ENCODE measurements around the gene GSAP. TPM values are rescaled to one million over a fixed set of nuclear protein-coding genes. Genes with fewer than 3 reads are reported as not detected.

GSAP gene
- total and polyA plus RNA-seq, 2 of the 4 experiments (the other 2 are of a cell fraction) = 1.6 to 1.8 TPM

- peaks cover 13% of the 10 kb centered on the region for H3K9me1 ChIP-seq (ENCODE audit: insufficient read depth, low read length)
- ChIA-PET CTCF (interaction anchor here (0.5 to 2.3 kb wide), 10 partner anchors 12 to 210 kb away, joined by 3 to 19 read pairs (median 3); partner anchors contain the start of gene CCDC146), POLR2A (ENCODE audit: unreplicated experiment) (interaction anchor here (0.6 to 0.7 kb wide), 3 partner anchors 26 to 534 kb away, joined by 3 to 7 read pairs (median 4); no protein-coding TSS in a partner anchor)
- no peak overlapping the region for H3K23ac ChIP-seq (ENCODE audit: low read depth, low read length)
- intact Hi-C loops (cut with micrococcal nuclease) = loop anchor here (1.0 to 2.0 kb wide), 2 partner anchors 85 to 209 kb away; partner anchors contain the start of gene CCDC146
- peak overlapping the region; percentile 43 for H2BK5ac ChIP-seq (ENCODE audit: low read depth, low read length, poor library complexity, severe bottlenecking)
- no peak overlapping the region for H2AK9ac ChIP-seq (replicated peaks; ENCODE audit: low read depth, low read length, poor library complexity)
- BruUV-seq (replicated peaks) = no TSS peak
- H2BK15ac ChIP-seq (ENCODE audit: low read depth, low read length) = peak overlapping the region; percentile 42; the same call in 2 of the 3 replicates
- peak; percentile 75 for ATAC-seq (ENCODE audit: low read depth)
- no peak overlapping the region for H3K18ac ChIP-seq (ENCODE audit: low read depth, low read length)
- dilution Hi-C loops (cut with HindIII; ENCODE audit: low sequenced_read_pairs, unreplicated experiment) = no loop called here
- no peak overlapping the region for H3K27ac ChIP-seq (ENCODE audit: insufficient read depth, low read length)
- H4K5ac ChIP-seq (ENCODE audit: low read depth, low read length) = no peak overlapping the region
- no peaks in the 10 kb centered on the region for H3K36me3 ChIP-seq (ENCODE audit: control insufficient read depth, insufficient read depth, low read length)
- 0 out of 2 replicates have a peak overlapping the region, but pooled peaks have one; percentile 8 for H3K9ac ChIP-seq (ENCODE audit: low read depth, low read length)
- H3K56ac ChIP-seq (ENCODE audit: extremely low read depth, insufficient read depth, low read length) = peak overlapping the region; percentile 63; the same call in 1 of the 2 replicates
- TF ChIP-seq, protein P1, sequence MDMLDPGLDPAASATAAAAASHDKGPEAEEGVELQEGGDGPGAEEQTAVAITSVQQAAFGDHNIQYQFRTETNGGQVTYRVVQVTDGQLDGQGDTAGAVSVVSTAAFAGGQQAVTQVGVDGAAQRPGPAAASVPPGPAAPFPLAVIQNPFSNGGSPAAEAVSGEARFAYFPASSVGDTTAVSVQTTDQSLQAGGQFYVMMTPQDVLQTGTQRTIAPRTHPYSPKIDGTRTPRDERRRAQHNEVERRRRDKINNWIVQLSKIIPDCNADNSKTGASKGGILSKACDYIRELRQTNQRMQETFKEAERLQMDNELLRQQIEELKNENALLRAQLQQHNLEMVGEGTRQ (IDR thresholded peaks at IDR 0.05; ENCODE audit: low read depth, low read length) = no peak
- TF ChIP-seq SMC3 (IDR thresholded peaks at IDR 0.05; ENCODE audit: low read depth, low read length) (peak; percentile 77), RAD21 (IDR thresholded peaks at IDR 0.05; ENCODE audit: low read length) (peak; percentile 89), CTCF (conservative IDR thresholded peaks at IDR 0.05; ENCODE audit: low read depth, low read length) (peak; percentile 85)
- peak overlapping the region; percentile 80 for H2BK120ac ChIP-seq (ENCODE audit: low read depth, low read length)
- no peaks in the 10 kb centered on the region for H3K9me3 ChIP-seq (ENCODE audit: control insufficient read depth, insufficient read depth, low read length)
- no peaks in the 10 kb centered on the region for H4K20me1 ChIP-seq (ENCODE audit: insufficient read depth, low read length)
- H3K4ac ChIP-seq (ENCODE audit: low read depth, low read length) = peak overlapping the region; percentile 65; the same call in 1 of the 2 replicates
- H3K79me1 ChIP-seq (ENCODE audit: low read depth in 1 of 2, low read length in 2 of 2) = 0 out of 4 replicates have a peak, but pooled peaks cover 0 to 4% of the 10 kb centered on the region in 2 experiments
- WGBS, 2 experiments (ENCODE audit: extremely low coverage in 2 of 2, insufficient read length in 1 of 2) = 40% methylated on average over 1 of the region's 3 CpGs; no CpG with 5 or more reads in 1 of the 2 experiments
- H2AK5ac ChIP-seq (ENCODE audit: low read depth, low read length) = peak overlapping the region; percentile 66; the same call in 1 of the 2 replicates
- H3K4me2 ChIP-seq (ENCODE audit: low read depth, low read length) = no peak overlapping the region
- peak overlapping the region; percentile 49; the same call in 1 of the 2 replicates for H3K14ac ChIP-seq (replicated peaks; ENCODE audit: low read depth, low read length)
- H3K4me1 ChIP-seq (ENCODE audit: control insufficient read depth, insufficient read depth, low read length) = peaks cover 18% of the 10 kb centered on the region
- H4K8ac ChIP-seq (ENCODE audit: low read depth in 2 of 2, low read length in 2 of 2) = peak overlapping the region in 1 of 2 experiments; percentile 59; a peak in 1 of 4 replicates
- peak overlapping the region; percentile 60 for H2AFZ ChIP-seq (replicated peaks; ENCODE audit: low read length, poor library complexity)
- in situ Hi-C loops (cut with MboI; ENCODE audit: low sequenced_read_pairs) = loop anchor here (5.0 kb wide), 1 partner anchor 210 kb away; the partner anchor contains the start of gene CCDC146
- no peak overlapping the region for H3K4me3 ChIP-seq (ENCODE audit: insufficient read depth, low read depth, low read length)
- H3K27me3 ChIP-seq (ENCODE audit: control insufficient read depth, insufficient read depth, low read length) = no peaks in the 10 kb centered on the region
- peak; percentile 92 for DNase-seq
- peak overlapping the region; percentile 81 for H2BK20ac ChIP-seq (ENCODE audit: low read depth, low read length)
- peak overlapping the region; percentile 68; the same call in 1 of the 2 replicates for H4K91ac ChIP-seq (ENCODE audit: insufficient read depth, low read depth, low read length)
Measured at GRCh38 chr7:77331938-77332695, 84.0 kb downstream of the GSAP start.

All from IMR-90 (cell line).